ENCODE results near the gene PRPF6. TPM values are rescaled to one million over a fixed set of nuclear protein-coding genes. Genes with fewer than 3 reads are reported as not detected.

The PRPF6 gene
- total RNA-seq, 2 experiments from 2014 or later: 50.6 to 51.3 TPM

DNA sequence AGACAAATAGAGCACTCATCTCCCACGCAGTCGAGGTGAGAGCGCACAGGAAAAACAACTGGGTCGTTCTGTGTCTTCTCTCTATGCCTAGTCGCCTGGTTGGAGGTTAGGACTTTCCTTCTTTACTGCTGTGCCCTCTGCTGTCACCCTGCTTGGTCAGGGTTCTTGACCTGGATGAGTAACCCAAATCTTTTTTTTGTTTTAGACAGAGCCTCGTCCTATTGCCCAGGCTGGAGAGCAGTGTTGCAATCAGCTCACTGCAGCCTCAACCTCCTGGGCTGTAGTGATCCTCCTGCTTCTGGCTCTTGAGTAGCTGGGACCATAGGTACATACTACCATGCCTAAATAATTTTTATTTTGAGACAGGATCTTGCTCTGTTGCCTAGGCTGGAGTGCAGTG lies 24.5 kb downstream of the PRPF6 start:
- Histone ChIP-seq H3K27me3 (ENCODE audit: control insufficient read depth in 1 of 2, insufficient read depth in 2 of 2, low read length in 2 of 2) (no peaks in the 10 kb centered on the region), H3K4me3 (ENCODE audit: low read length) (no peak overlapping the region), H3K9me3 (ENCODE audit: control insufficient read depth in 1 of 2, insufficient read depth in 1 of 2, low read length in 2 of 2) (peaks cover 26 to 29% of the 10 kb centered on the region in 2 experiments), H3K27ac (ENCODE audit: low read depth in 1 of 2, low read length in 2 of 2) (no peak overlapping the region), H3K36me3 (ENCODE audit: insufficient read depth, low read length) (peaks cover 81% of the 10 kb centered on the region), H3K4me1 (ENCODE audit: insufficient read depth, low read length) (peaks cover 7% of the 10 kb centered on the region)
- ChIA-PET CTCF (no interaction called here), POLR2A (no interaction called here)
- Mint-ChIP-seq H3K36me3 (ENCODE audit: low read depth) (peaks cover 90% of the 10 kb centered on the region), H3K9me3 (peaks cover 2% of the 10 kb centered on the region), H3K27ac (no peak overlapping the region), H3K4me1 (ENCODE audit: low read depth) (peaks cover 23% of the 10 kb centered on the region), H3K4me3 (no peak overlapping the region), H3K27me3 (no peaks in the 10 kb centered on the region)
- TF ChIP-seq, protein P1, sequence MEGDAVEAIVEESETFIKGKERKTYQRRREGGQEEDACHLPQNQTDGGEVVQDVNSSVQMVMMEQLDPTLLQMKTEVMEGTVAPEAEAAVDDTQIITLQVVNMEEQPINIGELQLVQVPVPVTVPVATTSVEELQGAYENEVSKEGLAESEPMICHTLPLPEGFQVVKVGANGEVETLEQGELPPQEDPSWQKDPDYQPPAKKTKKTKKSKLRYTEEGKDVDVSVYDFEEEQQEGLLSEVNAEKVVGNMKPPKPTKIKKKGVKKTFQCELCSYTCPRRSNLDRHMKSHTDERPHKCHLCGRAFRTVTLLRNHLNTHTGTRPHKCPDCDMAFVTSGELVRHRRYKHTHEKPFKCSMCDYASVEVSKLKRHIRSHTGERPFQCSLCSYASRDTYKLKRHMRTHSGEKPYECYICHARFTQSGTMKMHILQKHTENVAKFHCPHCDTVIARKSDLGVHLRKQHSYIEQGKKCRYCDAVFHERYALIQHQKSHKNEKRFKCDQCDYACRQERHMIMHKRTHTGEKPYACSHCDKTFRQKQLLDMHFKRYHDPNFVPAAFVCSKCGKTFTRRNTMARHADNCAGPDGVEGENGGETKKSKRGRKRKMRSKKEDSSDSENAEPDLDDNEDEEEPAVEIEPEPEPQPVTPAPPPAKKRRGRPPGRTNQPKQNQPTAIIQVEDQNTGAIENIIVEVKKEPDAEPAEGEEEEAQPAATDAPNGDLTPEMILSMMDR (IDR thresholded peaks at IDR 0.05): no peak
- intact Hi-C loops (cut with DNase I, micrococcal nuclease): no loop called here
- ATAC-seq (ENCODE audit: poor library complexity) (no peak), DNase-seq (no peak)

- Histone ChIP-seq H3K4me3 (ENCODE audit: low read length) (no peak overlapping the region), H3K36me3 (ENCODE audit: insufficient read depth, low read length) (peaks cover 82% of the 10 kb centered on the region), H3K9me3 (ENCODE audit: control insufficient read depth in 1 of 2, insufficient read depth in 1 of 2, low read length in 2 of 2) (peaks cover 36 to 40% of the 10 kb centered on the region in 2 experiments), H3K4me1 (ENCODE audit: insufficient read depth, low read length) (peaks cover 18% of the 10 kb centered on the region), H3K27ac (ENCODE audit: low read depth in 1 of 2, low read length in 2 of 2) (no peak overlapping the region), H3K27me3 (ENCODE audit: control insufficient read depth in 1 of 2, insufficient read depth in 2 of 2, low read length in 2 of 2) (no peaks in the 10 kb centered on the region)
- no peak overlapping the region for H3K27ac Mint-ChIP-seq
- H3K4me1 Mint-ChIP-seq (ENCODE audit: low read depth): peaks cover 23% of the 10 kb centered on the region
- peaks cover 2% of the 10 kb centered on the region for H3K9me3 Mint-ChIP-seq
- no peak for DNase-seq
- TF ChIP-seq, protein P1 (IDR thresholded peaks at IDR 0.05): no peak
- intact Hi-C loops (cut with DNase I, micrococcal nuclease): loop anchor here in 1 of 2 experiments (2.0 kb wide), 1 partner anchor 20 kb away; no protein-coding TSS in a partner anchor
- H3K36me3 Mint-ChIP-seq (ENCODE audit: low read depth): peaks cover 93% of the 10 kb centered on the region
- no peak for ATAC-seq (ENCODE audit: poor library complexity)
- POLR2A ChIA-PET: no interaction called here
- CTCF ChIA-PET: no interaction called here
- no peak overlapping the region for H3K4me3 Mint-ChIP-seq
- no peaks in the 10 kb centered on the region for H3K27me3 Mint-ChIP-seq
Measured at GRCh38 chr20:64006490-64006889, 25.6 kb downstream of the PRPF6 start.

- Histone ChIP-seq H3K9me3 (ENCODE audit: control insufficient read depth in 1 of 2, insufficient read depth in 1 of 2, low read length in 2 of 2) (peaks cover 38 to 41% of the 10 kb centered on the region in 2 experiments), H3K4me3 (ENCODE audit: low read length) (no peak overlapping the region), H3K27me3 (ENCODE audit: control insufficient read depth in 1 of 2, insufficient read depth in 2 of 2, low read length in 2 of 2) (no peaks in the 10 kb centered on the region), H3K36me3 (ENCODE audit: insufficient read depth, low read length) (peaks cover 80% of the 10 kb centered on the region), H3K4me1 (ENCODE audit: insufficient read depth, low read length) (peaks cover 19% of the 10 kb centered on the region), H3K27ac (ENCODE audit: low read depth in 1 of 2, low read length in 2 of 2) (no peak overlapping the region)
- Mint-ChIP-seq H3K4me3 (no peak overlapping the region), H3K9me3 (peaks cover 2% of the 10 kb centered on the region), H3K4me1 (ENCODE audit: low read depth) (peaks cover 20% of the 10 kb centered on the region), H3K27me3 (no peaks in the 10 kb centered on the region), H3K36me3 (ENCODE audit: low read depth) (peaks cover 91% of the 10 kb centered on the region), H3K27ac (no peak overlapping the region)
- ChIA-PET POLR2A (interaction anchor here (0.6 to 2.3 kb wide), 2 partner anchors 31 to 412 kb away, joined by 5 to 8 read pairs; no protein-coding TSS in a partner anchor), CTCF (no interaction called here)
- DNase-seq (no peak), ATAC-seq (ENCODE audit: poor library complexity) (no peak)
- TF ChIP-seq, protein P1 (IDR thresholded peaks at IDR 0.05): no peak
- intact Hi-C loops (cut with DNase I, micrococcal nuclease): loop anchor here in 1 of 2 experiments (2.0 kb wide), 1 partner anchor 20 kb away; no protein-coding TSS in a partner anchor
Measured at GRCh38 chr20:64006902-64007301, 26.0 kb downstream of the PRPF6 start.
